Progenitor cell of endocrine pancreas (in vitro differentiated cells): ENCODE results near the gene SOAT1. TPM values are rescaled to one million over a fixed set of nuclear protein-coding genes. Genes with fewer than 3 reads are reported as not detected.
A peak's percentile ranks its signal among the peaks of the same experiment; 100 is the strongest.

ENCODE experiments used
- DNase-seq: peaks from one replicate; pipeline ENCODE4 v3.0.0; 2021; ENCODE audit warnings: low spot score; ENCODE audit not compliant: unreplicated experiment
- H3K27ac Mint-ChIP-seq: 2 replicates; pipeline ENCODE4 v1.8.0; 2021; ENCODE audit warnings: mild to moderate bottlenecking, moderate library complexity, mixed read lengths
- H3K27me3 Mint-ChIP-seq: 2 replicates; pipeline ENCODE4 v1.8.0; 2021; ENCODE audit warnings: mixed read lengths
- H3K36me3 Mint-ChIP-seq: 2 replicates; pipeline ENCODE4 v1.8.0; 2022; ENCODE audit warnings: mixed read lengths; ENCODE audit not compliant: insufficient read depth
- H3K4me1 Mint-ChIP-seq: 2 replicates; pipeline ENCODE4 v1.8.0; 2021; ENCODE audit warnings: low read depth, mixed read lengths
- H3K4me3 Mint-ChIP-seq: 2 replicates; pipeline ENCODE4 v1.8.0; 2021; ENCODE audit warnings: low read depth, mild to moderate bottlenecking, moderate library complexity, mixed read lengths
- H3K9me3 Mint-ChIP-seq: 2 replicates; pipeline ENCODE4 v1.8.0; 2021; ENCODE audit warnings: low read depth, mixed read lengths
- CTCF ChIP-seq: fragments of 200-600 bp; sonication (generic); IDR thresholded peaks from one replicate; pipeline ENCODE4 v1.5.0; 2021; ENCODE audit warnings: antibody characterized with exemption, mild to moderate bottlenecking; ENCODE audit not compliant: unreplicated experiment
- total RNA-seq: library from RNA; stranded (reverse); gene quantifications from 2 replicates; pipeline ENCODE4 v1.2.1, GENCODE V29; 2021

The SOAT1 gene
- total RNA-seq, 1 donor from 2014 or later = 61.5 TPM

GRCh38 chr1:179323436-179323835 is 29.8 kb downstream of the SOAT1 start:
- peaks cover 40% of the 10 kb centered on the region for H3K36me3 Mint-ChIP-seq
- no peak overlapping the region for H3K27ac Mint-ChIP-seq
- H3K4me1 Mint-ChIP-seq = no peaks in the 10 kb centered on the region
- H3K9me3 Mint-ChIP-seq = peaks cover 5% of the 10 kb centered on the region
- no peak overlapping the region for H3K4me3 Mint-ChIP-seq
- H3K27me3 Mint-ChIP-seq = no peaks in the 10 kb centered on the region
- no peak for TF ChIP-seq CTCF
- no peak for DNase-seq

GRCh38 chr1:179325836-179326235 is 32.2 kb downstream of the SOAT1 start:
- Mint-ChIP-seq H3K27me3 (no peaks in the 10 kb centered on the region), H3K4me3 (no peak overlapping the region), H3K27ac (no peak overlapping the region), H3K9me3 (peaks cover 11% of the 10 kb centered on the region), H3K4me1 (peaks cover 4% of the 10 kb centered on the region), H3K36me3 (peaks cover 46% of the 10 kb centered on the region)
- no peak for DNase-seq
- TF ChIP-seq CTCF = no peak

- Mint-ChIP-seq H3K9me3 (peaks cover 6% of the 10 kb centered on the region), H3K27ac (no peak overlapping the region), H3K4me1 (peaks cover 10% of the 10 kb centered on the region), H3K4me3 (no peak overlapping the region), H3K36me3 (peaks cover 40% of the 10 kb centered on the region), H3K27me3 (no peaks in the 10 kb centered on the region)
- TF ChIP-seq CTCF = no peak
- DNase-seq = no peak
Measured at GRCh38 chr1:179326746-179327145, 33.1 kb downstream of the SOAT1 start.

- DNase-seq = no peak
- Mint-ChIP-seq H3K4me3 (no peak overlapping the region), H3K4me1 (peaks cover 10% of the 10 kb centered on the region), H3K27me3 (no peaks in the 10 kb centered on the region), H3K27ac (peak overlapping the region; percentile 9), H3K9me3 (peaks cover 6% of the 10 kb centered on the region), H3K36me3 (peaks cover 37% of the 10 kb centered on the region)
- no peak for TF ChIP-seq CTCF
Measured at GRCh38 chr1:179327196-179327595, 33.6 kb downstream of the SOAT1 start.

- no peak for TF ChIP-seq CTCF
- DNase-seq = no peak
- no peaks in the 10 kb centered on the region for H3K27me3 Mint-ChIP-seq
- H3K4me3 Mint-ChIP-seq = no peak overlapping the region
- peaks cover 12% of the 10 kb centered on the region for H3K4me1 Mint-ChIP-seq
- peaks cover 34% of the 10 kb centered on the region for H3K36me3 Mint-ChIP-seq
- H3K9me3 Mint-ChIP-seq = peaks cover 6% of the 10 kb centered on the region
- peak overlapping the region; percentile 9 for H3K27ac Mint-ChIP-seq
Measured at GRCh38 chr1:179327679-179328078, 34.1 kb downstream of the SOAT1 start.
